ENCODE results near the gene EGLN2.

Gene EGLN2

DNA sequence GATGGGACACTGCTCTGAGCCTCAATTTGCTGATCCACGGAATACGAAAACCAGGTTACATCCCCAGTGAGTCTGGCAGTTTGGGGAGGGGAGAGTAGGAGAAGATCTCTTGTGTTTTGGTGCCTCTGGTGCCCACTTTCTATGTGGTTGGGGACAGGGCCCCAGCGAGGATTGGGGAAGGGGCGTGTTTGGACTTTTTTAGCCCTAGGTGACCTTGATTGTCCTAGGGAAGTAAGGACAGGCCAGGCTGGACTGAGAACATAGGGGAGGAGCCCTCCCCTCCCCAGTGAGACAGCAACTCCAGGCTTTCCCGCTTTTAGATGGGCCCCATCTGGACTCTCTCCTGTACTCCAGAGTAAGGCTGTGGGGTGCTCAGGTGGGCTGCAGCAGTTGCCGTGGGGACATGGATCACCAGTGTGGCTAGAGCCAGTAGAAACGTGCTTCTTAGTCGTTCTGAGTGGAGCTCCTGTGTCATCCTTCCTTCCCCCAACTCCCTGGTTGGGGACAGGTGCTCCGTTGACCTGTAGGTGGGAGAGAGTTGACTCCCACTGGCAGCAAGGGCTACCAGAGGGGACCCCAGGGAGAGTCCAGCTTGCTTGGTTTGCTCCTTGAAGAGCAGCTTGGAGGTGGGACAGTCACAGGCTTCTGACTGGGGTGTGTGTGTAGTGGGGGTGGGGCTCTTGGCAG is 4.3 kb downstream of the EGLN2 start:
- Histone ChIP-seq H3K4me1 (ENCODE audit: insufficient read depth, low read length) (peaks cover 10% of the 10 kb centered on the region), H3K9me3 (ENCODE audit: insufficient read depth, low read depth, low read length) (no peaks in the 10 kb centered on the region), H3K36me3 (ENCODE audit: insufficient read depth, low read length) (peaks cover 64% of the 10 kb centered on the region), H3K27ac (ENCODE audit: low read depth, low read length) (no peak overlapping the region), H3K9ac (ENCODE audit: low read depth, low read length) (no peak overlapping the region), H3K4me3 (ENCODE audit: low read length) (no peak overlapping the region), H3K27me3 (ENCODE audit: insufficient read depth, low read length) (no peaks in the 10 kb centered on the region)
- WGBS: 76% methylated on average over 9 of the region's 9 CpGs

DNA sequence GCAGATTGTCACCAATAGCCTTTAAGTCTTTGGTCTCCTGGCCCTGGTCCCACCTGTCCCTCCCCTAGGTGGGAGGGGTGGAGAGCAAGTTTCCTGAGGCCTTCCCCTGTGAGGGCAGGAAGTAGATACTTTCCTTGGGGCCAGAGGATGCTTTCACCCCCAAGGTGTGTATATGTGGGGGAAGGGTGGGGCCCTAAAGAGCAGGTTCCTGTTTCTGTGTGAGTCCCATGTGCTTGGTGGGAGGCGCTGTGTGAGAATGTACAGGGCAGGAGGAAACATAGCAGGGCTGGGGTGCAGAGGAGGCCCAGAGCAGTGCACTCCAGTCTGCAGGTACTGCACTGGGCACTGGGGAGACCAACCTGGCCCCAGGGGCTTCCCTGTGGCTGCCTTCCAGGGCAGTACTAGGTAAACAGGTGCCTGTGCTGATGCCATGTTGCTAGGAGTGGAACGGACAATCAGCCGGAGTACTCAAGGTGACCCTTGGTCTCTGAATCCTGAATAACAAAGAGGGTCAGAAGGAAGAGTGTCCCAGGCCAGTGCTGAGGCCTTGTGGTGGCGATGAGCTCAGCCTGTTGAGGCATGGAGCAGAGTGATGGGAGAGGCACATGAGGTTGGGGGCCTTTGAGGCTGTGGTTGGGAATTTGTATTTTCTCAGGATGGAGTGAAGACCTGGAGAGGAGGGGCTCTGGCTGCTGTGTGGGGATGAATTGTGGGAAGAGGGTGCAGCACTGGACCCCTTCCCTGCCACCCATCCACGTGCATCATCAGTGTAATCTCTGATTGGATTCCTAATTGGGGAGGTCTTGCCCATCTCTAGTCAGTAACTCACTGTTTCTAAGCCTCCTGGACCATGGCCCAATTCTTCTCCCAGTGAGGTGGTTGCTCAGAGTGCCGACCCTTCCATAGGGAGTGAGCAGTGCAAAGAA is 5.1 kb downstream of the EGLN2 start:
- no peaks in the 10 kb centered on the region for H3K27me3 ChIP-seq (ENCODE audit: insufficient read depth, low read length)
- no peak overlapping the region for H3K9ac ChIP-seq (ENCODE audit: low read depth, low read length)
- H3K9me3 ChIP-seq (ENCODE audit: insufficient read depth, low read depth, low read length): no peaks in the 10 kb centered on the region
- no peak overlapping the region for H3K4me3 ChIP-seq (ENCODE audit: low read length)
- 90% methylated on average over 6 of the region's 6 CpGs for WGBS
- H3K36me3 ChIP-seq (ENCODE audit: insufficient read depth, low read length): peaks cover 72% of the 10 kb centered on the region
- H3K27ac ChIP-seq (ENCODE audit: low read depth, low read length): no peak overlapping the region
- peaks cover 10% of the 10 kb centered on the region for H3K4me1 ChIP-seq (ENCODE audit: insufficient read depth, low read length)

DNA sequence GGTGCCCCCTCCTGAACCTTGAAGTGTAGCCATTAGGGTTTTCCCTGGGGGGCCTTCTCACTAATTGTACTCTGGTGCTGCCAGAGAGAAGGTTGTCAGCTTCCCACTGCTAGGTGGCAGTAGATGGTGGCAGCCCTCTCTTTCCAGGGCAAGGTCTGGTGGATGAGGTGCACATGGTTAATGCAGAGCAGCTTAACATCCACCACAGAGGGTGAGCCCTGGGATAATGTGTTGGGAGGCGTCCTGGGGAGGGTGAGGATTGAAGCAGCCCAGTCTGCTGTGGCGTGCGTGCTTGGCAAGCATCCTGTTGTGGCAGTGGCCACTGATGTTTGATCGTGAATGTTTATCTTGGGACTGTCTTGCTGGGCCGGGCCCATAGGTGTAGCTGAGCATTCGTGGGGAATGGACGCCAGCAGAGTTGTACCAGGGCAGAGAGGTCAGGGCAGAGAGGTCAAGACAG is 5.8 kb downstream of the EGLN2 start:
- Histone ChIP-seq H3K27ac (ENCODE audit: low read depth, low read length) (no peak overlapping the region), H3K9ac (ENCODE audit: low read depth, low read length) (no peak overlapping the region), H3K36me3 (ENCODE audit: insufficient read depth, low read length) (peaks cover 73% of the 10 kb centered on the region), H3K27me3 (ENCODE audit: insufficient read depth, low read length) (no peaks in the 10 kb centered on the region), H3K9me3 (ENCODE audit: insufficient read depth, low read depth, low read length) (no peaks in the 10 kb centered on the region), H3K4me1 (ENCODE audit: insufficient read depth, low read length) (peaks cover 13% of the 10 kb centered on the region), H3K4me3 (ENCODE audit: low read length) (no peak overlapping the region)
- WGBS: 90% methylated on average over 7 of the region's 7 CpGs

DNA sequence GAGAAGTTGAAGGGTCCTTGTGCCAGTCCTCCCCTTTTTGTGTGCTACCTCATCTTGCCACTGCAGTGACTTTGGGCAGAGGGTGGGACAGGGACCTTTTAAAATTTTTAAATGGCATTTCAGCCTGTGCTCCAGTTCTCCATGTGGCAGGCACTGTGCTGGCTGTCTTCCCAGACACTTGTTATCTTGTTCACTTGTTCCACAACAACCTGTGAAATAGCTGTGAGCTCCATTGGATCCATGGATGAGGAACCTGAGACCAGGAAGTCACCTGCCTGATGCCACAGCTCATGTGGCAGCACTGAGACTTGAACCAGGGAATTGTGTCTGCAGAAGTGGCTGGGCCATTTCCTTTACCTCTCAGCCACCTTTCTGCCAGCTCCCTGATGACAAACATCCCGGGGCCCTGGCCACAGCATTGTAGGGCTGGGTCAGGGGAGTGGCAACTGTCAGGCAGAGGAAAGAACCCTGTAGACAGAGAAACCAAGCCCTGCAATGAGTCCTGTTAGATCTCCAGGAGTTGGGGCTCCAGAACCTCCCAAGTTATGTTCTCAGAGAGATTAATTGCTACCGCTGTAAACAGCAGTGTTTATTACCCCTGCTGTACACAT is 6.4 kb downstream of the EGLN2 start:
- H3K4me1 ChIP-seq (ENCODE audit: insufficient read depth, low read length): peaks cover 17% of the 10 kb centered on the region
- no peak overlapping the region for H3K4me3 ChIP-seq (ENCODE audit: low read length)
- H3K9ac ChIP-seq (ENCODE audit: low read depth, low read length): no peak overlapping the region
- H3K9me3 ChIP-seq (ENCODE audit: insufficient read depth, low read depth, low read length): no peaks in the 10 kb centered on the region
- no peaks in the 10 kb centered on the region for H3K27me3 ChIP-seq (ENCODE audit: insufficient read depth, low read length)
- WGBS: 87% methylated on average over 2 of the region's 2 CpGs
- peaks cover 72% of the 10 kb centered on the region for H3K36me3 ChIP-seq (ENCODE audit: insufficient read depth, low read length)
- H3K27ac ChIP-seq (ENCODE audit: low read depth, low read length): no peak overlapping the region

DNA sequence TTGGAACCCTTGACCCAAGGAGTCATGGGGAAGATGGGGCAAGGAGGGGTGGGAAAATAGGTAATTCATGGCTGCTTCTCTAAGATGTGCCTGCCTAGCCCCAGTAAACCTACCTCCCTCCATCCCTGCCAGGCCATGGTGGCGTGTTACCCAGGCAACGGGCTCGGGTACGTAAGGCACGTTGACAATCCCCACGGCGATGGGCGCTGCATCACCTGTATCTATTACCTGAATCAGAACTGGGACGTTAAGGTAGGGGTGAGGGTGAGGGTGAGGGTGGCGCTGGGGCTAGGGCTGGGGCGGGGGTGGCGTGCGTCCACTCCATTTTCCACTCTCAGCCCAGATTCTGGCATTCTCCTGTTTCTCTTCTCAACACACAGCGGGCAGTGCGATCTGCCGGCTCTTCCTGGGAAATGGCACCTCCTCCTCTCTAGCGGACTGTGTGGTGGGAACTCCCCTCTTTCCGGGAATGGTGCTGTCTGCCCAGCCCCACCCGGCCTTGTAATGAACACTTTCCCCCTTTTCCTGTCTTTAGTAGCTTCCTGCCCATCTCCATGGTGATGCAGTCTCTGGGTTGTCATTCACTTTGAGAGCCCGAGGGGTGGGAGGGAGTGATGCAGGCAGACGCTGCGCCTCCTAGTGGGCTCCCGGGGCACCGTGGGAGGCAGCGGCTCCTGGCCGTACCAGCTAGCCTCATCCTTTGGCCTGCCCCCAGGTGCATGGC is 7.6 kb downstream of the EGLN2 start:
- 25% methylated on average over 26 of the region's 26 CpGs for WGBS
- peak overlapping the region; percentile 20; the same call in 1 of the 2 replicates for H3K4me3 ChIP-seq (ENCODE audit: low read length)
- peaks cover 17% of the 10 kb centered on the region for H3K4me1 ChIP-seq (ENCODE audit: insufficient read depth, low read length)
- H3K9me3 ChIP-seq (ENCODE audit: insufficient read depth, low read depth, low read length): no peaks in the 10 kb centered on the region
- peaks cover 2% of the 10 kb centered on the region; the same call in 1 of the 2 replicates for H3K27me3 ChIP-seq (ENCODE audit: insufficient read depth, low read length)
- no peak overlapping the region for H3K9ac ChIP-seq (ENCODE audit: low read depth, low read length)
- peaks cover 60% of the 10 kb centered on the region for H3K36me3 ChIP-seq (ENCODE audit: insufficient read depth, low read length)
- peak overlapping the region; percentile 27; the same call in 1 of the 2 replicates for H3K27ac ChIP-seq (ENCODE audit: low read depth, low read length)

DNA sequence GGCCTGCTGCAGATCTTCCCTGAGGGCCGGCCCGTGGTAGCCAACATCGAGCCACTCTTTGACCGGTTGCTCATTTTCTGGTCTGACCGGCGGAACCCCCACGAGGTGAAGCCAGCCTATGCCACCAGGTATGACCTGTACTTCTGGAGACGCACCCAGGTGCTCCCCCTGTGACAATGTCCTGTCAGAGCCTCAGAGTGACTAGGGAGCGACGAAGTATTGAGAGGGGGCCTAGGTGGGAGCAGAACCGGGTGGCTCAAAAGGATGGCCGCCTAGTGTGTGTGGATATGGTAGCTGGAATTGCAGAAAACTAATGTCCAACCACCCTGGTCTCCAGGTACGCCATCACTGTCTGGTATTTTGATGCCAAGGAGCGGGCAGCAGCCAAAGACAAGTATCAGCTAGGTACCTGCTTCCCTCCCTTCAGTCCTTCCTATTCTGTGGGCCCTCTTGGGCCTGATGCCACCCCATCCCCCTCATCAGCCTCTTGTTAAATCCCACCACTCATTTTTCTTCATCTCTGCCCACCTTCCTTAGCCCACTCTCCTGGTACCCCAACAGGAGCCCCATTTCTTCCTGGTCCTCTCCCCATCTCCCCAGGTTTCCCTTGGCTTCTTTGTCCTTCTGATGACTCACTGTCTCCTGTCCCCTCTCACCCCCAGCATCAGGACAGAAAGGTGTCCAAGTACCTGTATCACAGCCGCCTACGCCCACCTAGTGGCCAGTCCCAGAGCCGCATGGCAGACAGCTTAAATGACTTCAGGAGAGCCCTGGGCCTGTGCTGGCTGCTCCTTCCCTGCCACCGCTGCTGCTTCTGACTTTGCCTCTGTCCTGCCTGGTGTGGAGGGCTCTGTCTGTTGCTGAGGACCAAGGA is 8.4 kb downstream of the EGLN2 start:
- Histone ChIP-seq H3K27ac (ENCODE audit: low read depth, low read length) (0 out of 2 replicates have a peak overlapping the region, but pooled peaks have one; percentile 22), H3K4me1 (ENCODE audit: insufficient read depth, low read length) (peaks cover 19% of the 10 kb centered on the region), H3K9me3 (ENCODE audit: insufficient read depth, low read depth, low read length) (no peaks in the 10 kb centered on the region), H3K9ac (ENCODE audit: low read depth, low read length) (no peak overlapping the region), H3K27me3 (ENCODE audit: insufficient read depth, low read length) (peaks cover 9% of the 10 kb centered on the region), H3K36me3 (ENCODE audit: insufficient read depth, low read length) (peaks cover 52% of the 10 kb centered on the region), H3K4me3 (ENCODE audit: low read length) (no peak overlapping the region)
- WGBS: 79% methylated on average over 18 of the region's 18 CpGs

DNA sequence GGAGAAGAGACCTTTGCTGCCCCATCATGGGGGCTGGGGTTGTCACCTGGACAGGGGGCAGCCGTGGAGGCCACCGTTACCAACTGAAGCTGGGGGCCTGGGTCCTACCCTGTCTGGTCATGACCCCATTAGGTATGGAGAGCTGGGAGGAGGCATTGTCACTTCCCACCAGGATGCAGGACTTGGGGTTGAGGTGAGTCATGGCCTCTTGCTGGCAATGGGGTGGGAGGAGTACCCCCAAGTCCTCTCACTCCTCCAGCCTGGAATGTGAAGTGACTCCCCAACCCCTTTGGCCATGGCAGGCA is 9.0 kb downstream of the EGLN2 start:
- Histone ChIP-seq H3K4me1 (ENCODE audit: insufficient read depth, low read length) (peaks cover 17% of the 10 kb centered on the region), H3K36me3 (ENCODE audit: insufficient read depth, low read length) (peaks cover 47% of the 10 kb centered on the region)

DNA sequence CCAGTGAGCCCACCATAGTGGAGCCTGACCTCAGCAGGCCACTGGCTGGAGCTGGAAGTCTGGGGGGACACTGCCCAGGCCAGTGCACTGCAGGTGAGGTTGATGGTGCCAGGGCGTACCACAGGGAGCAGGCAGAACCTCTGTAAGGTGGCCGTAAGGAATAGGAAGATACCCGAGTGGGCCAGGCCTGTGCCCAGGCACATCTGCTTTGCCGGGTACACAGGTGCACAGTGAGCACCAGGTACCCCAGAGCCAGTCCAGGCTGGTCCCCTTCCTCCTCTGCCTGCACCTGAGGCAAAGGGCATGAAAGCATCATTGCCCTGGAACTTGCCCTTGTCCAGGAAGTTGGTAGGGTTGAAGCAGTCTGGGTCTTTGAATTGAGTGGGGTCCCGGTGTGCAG is 9.5 kb downstream of the EGLN2 start:
- peaks cover 42% of the 10 kb centered on the region for H3K36me3 ChIP-seq (ENCODE audit: insufficient read depth, low read length)
- no peak overlapping the region for H3K27ac ChIP-seq (ENCODE audit: low read depth, low read length)
- WGBS: 94% methylated on average over 5 of the region's 5 CpGs
- H3K27me3 ChIP-seq (ENCODE audit: insufficient read depth, low read length): peaks cover 13% of the 10 kb centered on the region
- H3K9ac ChIP-seq (ENCODE audit: low read depth, low read length): no peak overlapping the region
- H3K4me1 ChIP-seq (ENCODE audit: insufficient read depth, low read length): peaks cover 17% of the 10 kb centered on the region
- H3K9me3 ChIP-seq (ENCODE audit: insufficient read depth, low read depth, low read length): no peaks in the 10 kb centered on the region
- H3K4me3 ChIP-seq (ENCODE audit: low read length): no peak overlapping the region

More for the DNA sequence above, 9.0 kb downstream of the EGLN2 start:
- H3K9me3 ChIP-seq (ENCODE audit: insufficient read depth, low read depth, low read length): no peaks in the 10 kb centered on the region
- WGBS: 95% methylated on average over 2 of the region's 2 CpGs
- no peak overlapping the region for H3K27ac ChIP-seq (ENCODE audit: low read depth, low read length)
- no peak overlapping the region for H3K9ac ChIP-seq (ENCODE audit: low read depth, low read length)
- H3K27me3 ChIP-seq (ENCODE audit: insufficient read depth, low read length): peaks cover 11% of the 10 kb centered on the region
- H3K4me3 ChIP-seq (ENCODE audit: low read length): no peak overlapping the region

DNA sequence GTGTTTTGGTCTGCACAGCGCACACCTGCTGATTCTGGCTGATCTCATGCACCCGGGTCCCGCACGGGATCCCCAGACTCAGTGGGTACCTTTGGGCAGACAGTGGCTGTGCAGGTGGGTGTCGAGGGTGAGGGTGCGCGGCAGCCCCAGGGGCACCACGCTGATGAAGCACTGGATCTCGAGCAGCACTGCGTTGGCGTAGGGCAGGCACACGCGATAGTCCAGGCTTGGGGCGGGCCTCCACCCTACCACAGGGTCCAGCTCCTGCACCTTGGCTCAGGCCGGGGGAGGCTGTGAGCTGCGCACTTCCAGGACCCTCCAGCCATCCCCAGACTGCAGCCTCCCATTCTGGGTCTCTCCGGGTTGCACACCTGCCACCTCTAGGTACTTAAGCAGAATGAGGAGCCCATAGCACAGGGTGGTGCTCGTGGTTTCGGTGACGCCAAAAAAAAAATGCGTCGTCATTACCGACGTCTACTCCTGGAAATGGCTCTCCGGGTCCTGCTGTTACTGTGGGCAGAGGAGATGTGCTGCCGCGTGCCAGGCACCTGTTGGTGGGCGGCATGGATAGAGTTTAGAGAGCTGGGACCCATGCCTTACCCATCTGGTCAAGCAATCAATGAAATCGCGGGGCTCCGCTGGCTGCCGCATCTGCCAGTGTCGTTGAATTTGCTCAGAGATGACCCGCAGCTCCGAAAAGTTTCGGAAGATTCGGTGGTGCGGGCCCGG is 10.5 kb downstream of the EGLN2 start:
- Histone ChIP-seq H3K36me3 (ENCODE audit: insufficient read depth, low read length) (peaks cover 33% of the 10 kb centered on the region), H3K9me3 (ENCODE audit: insufficient read depth, low read depth, low read length) (no peaks in the 10 kb centered on the region), H3K27ac (ENCODE audit: low read depth, low read length) (no peak overlapping the region; the same call in 1 of the 2 replicates), H3K4me3 (ENCODE audit: low read length) (no peak overlapping the region), H3K27me3 (ENCODE audit: insufficient read depth, low read length) (peaks cover 17% of the 10 kb centered on the region), H3K9ac (ENCODE audit: low read depth, low read length) (no peak overlapping the region), H3K4me1 (ENCODE audit: insufficient read depth, low read length) (peaks cover 17% of the 10 kb centered on the region)
- WGBS: 95% methylated on average over 39 of the region's 39 CpGs
